ENCODE results near the gene NIBAN1. TPM values are rescaled to one million over a fixed set of nuclear protein-coding genes. Genes with fewer than 3 reads are reported as not detected.

NIBAN1 gene
- total RNA-seq, 6 donors from 2014 or later = 23.0 to 46.3 (median 39.2) TPM

- peak in 1 of 2 donors; percentile 37 for DNase-seq
- Histone ChIP-seq H3K36me3 (no peaks in the 10 kb centered on the region), H3K9me3 (no peaks in the 10 kb centered on the region), H3K27me3 (no peaks in the 10 kb centered on the region), H3K27ac (peak overlapping the region in 1 of 4 donors; percentile 24), H3K4me3 (no peak overlapping the region), H3K4me1 (peaks cover 7 to 18% (median 13%) of the 10 kb centered on the region in 4 donors)
- ATAC-seq (ENCODE audit: low FRiP score in 2 of 2) = peak in 1 of 2 donors; percentile 47
- WGBS, 2 donors = 43 to 50% methylated on average over 1 of the region's 1 CpG
- TF ChIP-seq CTCF (IDR thresholded peaks at IDR 0.05) (no peak), POLR2A (IDR thresholded peaks at IDR 0.05) (no peak), EP300 (IDR thresholded peaks at IDR 0.05) (no peak), POLR2AphosphoS5 (IDR thresholded peaks at IDR 0.05) (no peak)
Measured at GRCh38 chr1:184947497-184948256, 26.6 kb downstream of the NIBAN1 start.

GRCh38 chr1:184945678-184946412 lies 28.5 kb downstream of the NIBAN1 start:
- peak overlapping the region in 1 of 4 donors; percentile 24 for H3K27ac ChIP-seq
- 83 to 85% methylated on average over 5 of the region's 5 CpGs for WGBS, 2 donors
- H3K27me3 ChIP-seq = no peaks in the 10 kb centered on the region
- H3K9me3 ChIP-seq = no peaks in the 10 kb centered on the region
- no peaks in the 10 kb centered on the region for H3K36me3 ChIP-seq
- peaks cover 7 to 18% (median 13%) of the 10 kb centered on the region in 4 donors for H3K4me1 ChIP-seq
- no peak overlapping the region for H3K4me3 ChIP-seq
- no peak for DNase-seq
- peak in 1 of 2 donors; percentile 88 for ATAC-seq (ENCODE audit: low FRiP score in 2 of 2)
- TF ChIP-seq CTCF (IDR thresholded peaks at IDR 0.05) (no peak), EP300 (IDR thresholded peaks at IDR 0.05) (no peak), POLR2AphosphoS5 (IDR thresholded peaks at IDR 0.05) (no peak), POLR2A (IDR thresholded peaks at IDR 0.05) (no peak)

- ATAC-seq (ENCODE audit: low FRiP score in 2 of 2) (peak in 1 of 2 donors; percentile 81), DNase-seq (no peak)
- WGBS, 2 donors = 50 to 60% methylated on average over 2 of the region's 2 CpGs
- Histone ChIP-seq H3K36me3 (no peaks in the 10 kb centered on the region), H3K27me3 (no peaks in the 10 kb centered on the region), H3K27ac (peak overlapping the region in 1 of 4 donors; percentile 16), H3K4me1 (peaks cover 7 to 18% (median 13%) of the 10 kb centered on the region in 4 donors), H3K4me3 (no peak overlapping the region), H3K9me3 (no peaks in the 10 kb centered on the region)
- TF ChIP-seq CTCF (IDR thresholded peaks at IDR 0.05) = no peak
- no peak for TF ChIP-seq POLR2A (IDR thresholded peaks at IDR 0.05)
- no peak for TF ChIP-seq EP300 (IDR thresholded peaks at IDR 0.05)
- TF ChIP-seq POLR2AphosphoS5 (IDR thresholded peaks at IDR 0.05) = no peak
Measured at GRCh38 chr1:184945029-184945428, 29.3 kb downstream of the NIBAN1 start.

- DNase-seq = no peak
- H3K27me3 ChIP-seq = no peaks in the 10 kb centered on the region
- H3K27ac ChIP-seq = no peak overlapping the region
- TF ChIP-seq CTCF (IDR thresholded peaks at IDR 0.05) (no peak), POLR2A (IDR thresholded peaks at IDR 0.05) (no peak), POLR2AphosphoS5 (IDR thresholded peaks at IDR 0.05) (no peak), EP300 (IDR thresholded peaks at IDR 0.05) (no peak)
- 90 to 91% methylated on average over 2 of the region's 2 CpGs for WGBS, 2 donors
- H3K4me1 ChIP-seq = peaks cover 7 to 18% (median 13%) of the 10 kb centered on the region in 4 donors
- no peak for ATAC-seq (ENCODE audit: low FRiP score in 2 of 2)
- H3K36me3 ChIP-seq = no peaks in the 10 kb centered on the region
- H3K9me3 ChIP-seq = no peaks in the 10 kb centered on the region
- H3K4me3 ChIP-seq = no peak overlapping the region
Measured at GRCh38 chr1:184943998-184944397, 30.3 kb downstream of the NIBAN1 start.

All from upper lobe of left lung (tissue), 6 donors.